ENCODE data around the gene MOCS1. TPM values are rescaled to one million over a fixed set of nuclear protein-coding genes. Genes with fewer than 3 reads are reported as not detected.

The MOCS1 gene
- total and polyA plus RNA-seq, 3 experiments from 2014 or later: 0.53 to 0.78 (median 0.77) TPM

DNA sequence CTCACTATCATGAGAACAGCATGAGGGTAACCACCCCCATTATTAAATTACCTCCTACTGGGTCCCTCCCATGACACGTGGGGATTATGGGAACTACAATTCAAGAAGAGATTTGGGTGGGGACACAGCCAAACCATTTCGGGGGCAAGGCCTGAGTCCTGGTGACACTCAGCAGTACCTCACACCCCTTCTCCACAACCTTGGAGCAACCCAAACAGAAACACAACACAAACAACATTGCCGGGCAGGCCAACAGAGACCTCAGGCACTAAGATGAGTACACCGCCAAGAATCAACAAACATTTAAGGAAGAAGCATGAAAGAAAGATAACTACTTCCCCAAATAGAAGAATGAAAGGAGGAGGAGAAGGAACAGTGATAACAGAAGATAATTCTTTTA is 16.9 kb downstream of the MOCS1 start:
- POLR2A ChIA-PET: no interaction called here
- DNase-seq: no peak

DNA sequence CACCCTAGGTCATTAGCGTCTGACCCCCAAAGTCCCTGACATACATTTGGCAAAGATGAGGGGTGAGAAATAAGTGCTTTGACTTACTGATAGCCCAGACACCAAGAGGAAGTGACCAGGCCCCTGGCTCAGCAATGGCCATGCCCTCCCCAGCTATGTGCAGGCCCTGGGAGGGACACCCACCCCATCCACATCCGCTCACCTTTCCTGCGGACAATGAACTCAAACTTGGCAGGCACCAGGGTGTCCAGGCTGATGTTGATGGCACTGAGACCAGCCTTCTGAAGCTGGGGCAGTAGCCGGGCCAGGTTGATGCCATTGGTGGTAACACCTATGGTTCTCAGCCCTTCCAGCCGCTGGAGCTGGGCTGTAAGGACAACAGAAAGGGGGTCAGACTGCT is 18.4 kb downstream of the MOCS1 start:
- Histone ChIP-seq H3K4me1 (ENCODE audit: insufficient read depth, low read length) (no peaks in the 10 kb centered on the region), H3K9me3 (ENCODE audit: low read length) (no peaks in the 10 kb centered on the region), H3K27ac (ENCODE audit: low read depth, low read length) (no peak overlapping the region), H3K27me3 (ENCODE audit: insufficient read depth, low read length, poor library complexity, severe bottlenecking) (no peaks in the 10 kb centered on the region), H3K4me3 (ENCODE audit: low read length) (no peak overlapping the region), H3K36me3 (ENCODE audit: insufficient read depth, low read length) (no peaks in the 10 kb centered on the region)
- no peaks in the 10 kb centered on the region for H3K36me3 Mint-ChIP-seq
- H3K9me3 Mint-ChIP-seq: no peaks in the 10 kb centered on the region
- CTCF ChIA-PET: no interaction called here
- POLR2A ChIA-PET: no interaction called here
- H3K27ac Mint-ChIP-seq: no peak overlapping the region
- no peak overlapping the region for H3K4me3 Mint-ChIP-seq
- no peak for DNase-seq
- peaks cover 0 to 3% of the 10 kb centered on the region in 2 donors for H3K27me3 Mint-ChIP-seq
- no peaks in the 10 kb centered on the region for H3K4me1 Mint-ChIP-seq

More for the DNA sequence above, 16.9 kb downstream of the MOCS1 start:
- Histone ChIP-seq H3K27me3 (ENCODE audit: insufficient read depth, low read length, poor library complexity, severe bottlenecking) (no peaks in the 10 kb centered on the region), H3K36me3 (ENCODE audit: insufficient read depth, low read length) (no peaks in the 10 kb centered on the region), H3K4me3 (ENCODE audit: low read length) (no peak overlapping the region), H3K27ac (ENCODE audit: low read depth, low read length) (no peak overlapping the region), H3K9me3 (ENCODE audit: low read length) (no peaks in the 10 kb centered on the region), H3K4me1 (ENCODE audit: insufficient read depth, low read length) (no peaks in the 10 kb centered on the region)
- Mint-ChIP-seq H3K27me3 (peaks cover 0 to 3% of the 10 kb centered on the region in 2 donors), H3K4me1 (no peaks in the 10 kb centered on the region), H3K4me3 (no peak overlapping the region), H3K27ac (no peak overlapping the region), H3K36me3 (no peaks in the 10 kb centered on the region), H3K9me3 (no peaks in the 10 kb centered on the region)
- CTCF ChIA-PET: no interaction called here

DNA sequence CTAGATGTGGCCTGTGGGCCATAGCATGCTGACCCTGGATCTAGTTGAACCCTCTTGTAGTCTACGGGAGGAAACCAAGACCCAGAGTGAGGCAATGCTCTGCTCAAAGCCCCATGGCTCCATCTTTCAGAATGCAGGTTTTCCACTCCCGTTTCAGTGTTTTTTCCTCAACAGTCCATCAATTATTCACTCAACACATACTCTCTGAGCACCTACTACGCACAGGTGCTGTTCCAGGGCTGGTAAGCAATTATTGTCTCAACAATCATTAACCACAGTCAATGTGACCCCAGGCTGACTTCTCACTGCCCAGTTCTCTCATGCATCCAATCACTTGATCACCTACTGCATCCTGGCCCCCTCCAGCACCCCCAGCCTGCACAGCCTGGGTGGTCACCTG is 20.0 kb downstream of the MOCS1 start:
- Mint-ChIP-seq H3K27ac (no peak overlapping the region), H3K27me3 (peaks cover 0 to 3% of the 10 kb centered on the region in 2 donors), H3K4me1 (no peaks in the 10 kb centered on the region), H3K36me3 (no peaks in the 10 kb centered on the region), H3K4me3 (no peak overlapping the region), H3K9me3 (no peaks in the 10 kb centered on the region)
- Histone ChIP-seq H3K4me3 (ENCODE audit: low read length) (no peak overlapping the region), H3K9me3 (ENCODE audit: low read length) (no peaks in the 10 kb centered on the region), H3K36me3 (ENCODE audit: insufficient read depth, low read length) (no peaks in the 10 kb centered on the region), H3K4me1 (ENCODE audit: insufficient read depth, low read length) (no peaks in the 10 kb centered on the region), H3K27ac (ENCODE audit: low read depth, low read length) (no peak overlapping the region), H3K27me3 (ENCODE audit: insufficient read depth, low read length, poor library complexity, severe bottlenecking) (no peaks in the 10 kb centered on the region)
- ChIA-PET CTCF (no interaction called here), POLR2A (interaction anchor here (0.6 kb wide), 1 partner anchor 36 kb away, joined by 3 read pairs; no protein-coding TSS in a partner anchor)
- DNase-seq: no peak

DNA sequence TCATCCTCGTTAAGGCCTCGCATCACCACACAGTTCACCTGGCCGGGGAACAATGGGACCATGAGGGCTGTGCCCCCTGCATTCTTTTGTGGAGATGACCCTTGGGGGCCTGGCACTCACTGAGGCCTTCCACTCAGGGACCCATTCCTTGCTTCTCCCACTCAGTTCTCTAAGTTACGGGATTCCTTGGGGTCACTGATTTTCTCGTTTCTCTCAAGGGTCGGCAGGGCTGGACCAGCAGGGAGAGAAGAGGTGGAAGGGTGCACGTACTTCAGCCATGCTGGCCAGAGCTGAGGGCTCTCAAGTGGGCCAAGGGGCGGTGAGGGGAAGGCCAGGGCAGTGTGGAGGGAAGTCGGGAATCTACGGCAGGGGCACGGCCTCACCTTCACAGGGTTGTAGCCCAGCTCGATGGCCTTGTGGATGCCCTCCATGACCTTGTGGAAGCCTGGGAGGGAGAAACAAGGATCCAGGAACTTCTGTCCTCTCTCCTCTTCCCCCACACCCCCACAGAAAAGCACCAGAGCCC is 20.8 kb downstream of the MOCS1 start:
- no peaks in the 10 kb centered on the region for H3K4me1 ChIP-seq (ENCODE audit: insufficient read depth, low read length)
- no peak for DNase-seq
- CTCF ChIA-PET: no interaction called here
- no peaks in the 10 kb centered on the region for H3K27me3 ChIP-seq (ENCODE audit: insufficient read depth, low read length, poor library complexity, severe bottlenecking)
- POLR2A ChIA-PET: interaction anchor here (0.6 kb wide), 1 partner anchor 36 kb away, joined by 3 read pairs; no protein-coding TSS in a partner anchor
- Mint-ChIP-seq H3K9me3 (no peaks in the 10 kb centered on the region), H3K27ac (no peak overlapping the region), H3K27me3 (peaks cover 0 to 3% of the 10 kb centered on the region in 2 donors), H3K36me3 (no peaks in the 10 kb centered on the region), H3K4me3 (no peak overlapping the region), H3K4me1 (no peaks in the 10 kb centered on the region)
- H3K4me3 ChIP-seq (ENCODE audit: low read length): no peak overlapping the region
- no peaks in the 10 kb centered on the region for H3K36me3 ChIP-seq (ENCODE audit: insufficient read depth, low read length)
- no peaks in the 10 kb centered on the region for H3K9me3 ChIP-seq (ENCODE audit: low read length)
- H3K27ac ChIP-seq (ENCODE audit: low read depth, low read length): no peak overlapping the region

DNA sequence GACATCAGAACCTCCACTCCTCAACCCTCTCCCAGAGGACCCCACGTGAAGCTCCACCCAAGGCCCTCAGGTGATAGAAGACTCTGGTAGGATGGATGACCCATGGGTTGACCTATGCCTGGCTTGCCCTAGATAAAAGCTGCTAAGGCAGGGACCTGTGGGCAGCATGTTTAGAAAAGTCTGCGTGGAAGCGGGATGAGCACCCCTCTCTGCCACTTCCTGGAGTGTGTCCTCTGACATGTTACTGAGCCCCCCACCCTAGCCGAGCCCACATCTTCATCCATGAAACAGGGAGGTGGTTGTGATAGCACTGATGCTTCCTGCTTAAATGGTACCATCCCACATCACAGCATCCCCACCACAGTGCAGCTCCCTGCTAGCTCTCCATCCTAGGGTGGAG is 21.8 kb downstream of the MOCS1 start:
- Histone ChIP-seq H3K27ac (ENCODE audit: low read depth, low read length) (no peak overlapping the region), H3K36me3 (ENCODE audit: insufficient read depth, low read length) (no peaks in the 10 kb centered on the region), H3K4me3 (ENCODE audit: low read length) (no peak overlapping the region), H3K4me1 (ENCODE audit: insufficient read depth, low read length) (no peaks in the 10 kb centered on the region), H3K27me3 (ENCODE audit: insufficient read depth, low read length, poor library complexity, severe bottlenecking) (no peaks in the 10 kb centered on the region), H3K9me3 (ENCODE audit: low read length) (no peaks in the 10 kb centered on the region)
- no peaks in the 10 kb centered on the region for H3K36me3 Mint-ChIP-seq
- H3K27me3 Mint-ChIP-seq: peaks cover 0 to 3% of the 10 kb centered on the region in 2 donors
- peak overlapping the region in 1 of 8 donors; percentile 43 for H3K27ac Mint-ChIP-seq
- ChIA-PET POLR2A (no interaction called here), CTCF (no interaction called here)
- no peak overlapping the region for H3K4me3 Mint-ChIP-seq
- no peaks in the 10 kb centered on the region for H3K9me3 Mint-ChIP-seq
- no peak for DNase-seq
- no peaks in the 10 kb centered on the region for H3K4me1 Mint-ChIP-seq

DNA sequence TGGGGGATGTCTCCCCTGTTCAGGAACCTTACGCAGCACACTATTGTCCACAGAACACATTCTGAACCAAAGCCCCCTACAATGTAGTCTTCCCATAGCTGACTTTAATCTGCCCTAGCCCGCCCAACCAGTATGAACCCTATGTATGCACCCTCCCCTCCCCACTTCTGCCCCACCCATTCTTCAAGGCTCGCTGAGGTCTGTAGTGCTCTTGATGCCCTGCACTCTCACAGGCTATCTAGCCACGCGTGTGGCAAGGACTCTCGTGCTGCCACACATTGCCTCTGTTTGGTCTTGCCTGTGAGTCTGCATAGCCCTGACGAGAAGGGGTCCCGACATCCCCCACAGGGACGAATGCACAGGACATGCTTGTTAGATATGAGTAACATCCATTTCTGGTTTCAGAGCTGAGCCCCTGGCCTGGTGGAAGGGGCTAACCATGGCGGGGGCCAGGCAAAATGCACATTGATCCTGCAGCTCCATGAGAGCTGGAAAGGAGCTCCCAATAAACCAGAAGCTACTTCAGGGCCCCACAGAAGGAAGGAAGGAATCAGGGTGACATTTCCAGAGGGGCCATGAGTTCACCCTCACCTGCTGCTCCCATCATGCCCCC is 22.6 kb downstream of the MOCS1 start:
- H3K27ac Mint-ChIP-seq: peak overlapping the region in 1 of 8 donors; percentile 63
- H3K4me1 Mint-ChIP-seq: no peaks in the 10 kb centered on the region
- no peak overlapping the region for H3K4me3 Mint-ChIP-seq
- no peaks in the 10 kb centered on the region for H3K9me3 Mint-ChIP-seq
- H3K36me3 Mint-ChIP-seq: no peaks in the 10 kb centered on the region
- ChIA-PET POLR2A (no interaction called here), CTCF (no interaction called here)
- H3K27me3 Mint-ChIP-seq: peaks cover 0 to 2% of the 10 kb centered on the region in 2 donors
- Histone ChIP-seq H3K4me3 (ENCODE audit: low read length) (no peak overlapping the region), H3K9me3 (ENCODE audit: low read length) (no peaks in the 10 kb centered on the region), H3K36me3 (ENCODE audit: insufficient read depth, low read length) (no peaks in the 10 kb centered on the region), H3K4me1 (ENCODE audit: insufficient read depth, low read length) (no peaks in the 10 kb centered on the region), H3K27ac (ENCODE audit: low read depth, low read length) (no peak overlapping the region), H3K27me3 (ENCODE audit: insufficient read depth, low read length, poor library complexity, severe bottlenecking) (no peaks in the 10 kb centered on the region)
- no peak for DNase-seq

DNA sequence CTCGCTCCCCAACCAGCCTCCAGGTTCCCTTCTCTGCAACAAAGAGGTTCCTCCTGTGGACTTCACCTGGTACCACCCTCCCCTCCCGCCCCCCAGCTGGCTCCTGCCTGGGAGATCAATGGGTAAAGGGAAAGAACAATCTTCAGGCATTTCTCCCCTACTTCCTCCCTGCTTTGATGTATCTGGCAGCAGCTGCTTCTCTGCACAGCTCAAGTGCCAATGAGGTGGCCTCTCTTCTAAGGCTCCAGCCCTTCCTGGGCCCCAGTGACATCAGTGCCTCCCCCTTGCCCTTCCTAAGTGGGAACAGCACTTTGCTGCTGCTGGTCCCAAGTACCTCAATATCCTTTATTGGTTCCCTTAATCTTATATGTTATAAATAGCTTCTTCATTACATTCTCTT is 23.5 kb downstream of the MOCS1 start:
- ChIA-PET POLR2A (no interaction called here), CTCF (no interaction called here)
- H3K27me3 Mint-ChIP-seq: no peaks in the 10 kb centered on the region

DNA sequence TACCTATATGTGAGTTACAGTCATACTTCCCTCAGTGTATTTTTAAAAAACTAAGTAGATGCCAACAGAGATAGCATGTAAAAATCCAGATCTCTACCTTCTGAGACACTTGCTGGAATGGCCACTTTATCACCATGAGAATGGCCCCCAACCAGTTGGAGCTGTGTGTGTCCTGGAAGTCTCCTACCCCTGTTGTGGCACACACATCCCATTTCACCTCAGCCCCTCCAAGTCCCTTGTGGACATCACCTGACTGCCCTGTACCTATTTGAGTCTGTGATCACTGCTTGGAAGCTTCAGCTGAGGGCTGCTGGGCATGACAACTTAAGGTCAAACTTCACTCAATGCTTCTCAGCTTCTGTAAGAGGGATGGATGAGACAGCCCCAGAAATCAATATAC is 24.1 kb downstream of the MOCS1 start:
- H3K27me3 ChIP-seq (ENCODE audit: insufficient read depth, low read length, poor library complexity, severe bottlenecking): no peaks in the 10 kb centered on the region
- H3K4me3 Mint-ChIP-seq: no peak overlapping the region
- H3K9me3 ChIP-seq (ENCODE audit: low read length): no peaks in the 10 kb centered on the region
- ChIA-PET POLR2A (no interaction called here), CTCF (no interaction called here)
- no peaks in the 10 kb centered on the region for H3K9me3 Mint-ChIP-seq
- no peaks in the 10 kb centered on the region for H3K27me3 Mint-ChIP-seq
- H3K36me3 Mint-ChIP-seq: no peaks in the 10 kb centered on the region
- no peak overlapping the region for H3K27ac Mint-ChIP-seq
- H3K4me1 ChIP-seq (ENCODE audit: insufficient read depth, low read length): no peaks in the 10 kb centered on the region
- no peak overlapping the region for H3K4me3 ChIP-seq (ENCODE audit: low read length)
- no peak overlapping the region for H3K27ac ChIP-seq (ENCODE audit: low read depth, low read length)
- DNase-seq: no peak
- no peaks in the 10 kb centered on the region for H3K36me3 ChIP-seq (ENCODE audit: insufficient read depth, low read length)
- no peaks in the 10 kb centered on the region for H3K4me1 Mint-ChIP-seq

More for the DNA sequence above, 23.5 kb downstream of the MOCS1 start:
- H3K27ac Mint-ChIP-seq: no peak overlapping the region
- Histone ChIP-seq H3K9me3 (ENCODE audit: low read length) (no peaks in the 10 kb centered on the region), H3K4me1 (ENCODE audit: insufficient read depth, low read length) (no peaks in the 10 kb centered on the region), H3K36me3 (ENCODE audit: insufficient read depth, low read length) (no peaks in the 10 kb centered on the region), H3K27ac (ENCODE audit: low read depth, low read length) (no peak overlapping the region), H3K27me3 (ENCODE audit: insufficient read depth, low read length, poor library complexity, severe bottlenecking) (no peaks in the 10 kb centered on the region), H3K4me3 (ENCODE audit: low read length) (no peak overlapping the region)
- no peak for DNase-seq
- H3K9me3 Mint-ChIP-seq: no peaks in the 10 kb centered on the region
- H3K4me3 Mint-ChIP-seq: peak overlapping the region in 1 of 7 donors; percentile 1
- H3K36me3 Mint-ChIP-seq: no peaks in the 10 kb centered on the region
- no peaks in the 10 kb centered on the region for H3K4me1 Mint-ChIP-seq

All from CD8-positive, alpha-beta memory T cell (primary cell).